Right cardiac atrium (tissue), 5 donors: ENCODE data around the gene CELF2. TPM values are rescaled to one million over a fixed set of nuclear protein-coding genes. Genes with fewer than 3 reads are reported as not detected.

ENCODE experiments used
- ATAC-seq, 2 donors: fragments of 200-7000 bp; cut with Tn5 transposase; one replicate each; pipeline versions ENCODE4 v1.8.0 to v1.9.1; 2020; ENCODE audit warnings: moderate library complexity in 2 of 2, mild to moderate bottlenecking in 1 of 2
- DNase-seq, 3 donors: peaks; one replicate each; pipeline ENCODE4 v3.0.0-alpha.2; 2020
- H3K27ac ChIP-seq: one replicate; pipeline ENCODE4 v1.5.1; 2013; ENCODE audit warnings: mild to moderate bottlenecking, low read length, control low read depth, moderate library complexity
- H3K27me3 ChIP-seq: one replicate; pipeline ENCODE4 v1.6.1; 2013; ENCODE audit not compliant: control insufficient read depth, insufficient read depth
- H3K4me1 ChIP-seq: one replicate; pipeline ENCODE4 v1.6.1; 2013; ENCODE audit warnings: low read length; ENCODE audit not compliant: control insufficient read depth, insufficient read depth
- H3K4me3 ChIP-seq: one replicate; pipeline ENCODE4 v1.5.1; 2013; ENCODE audit warnings: low read length, control low read depth
- H3K9me3 ChIP-seq: one replicate; pipeline ENCODE4 v1.6.1; 2013; ENCODE audit warnings: low read length; ENCODE audit not compliant: control insufficient read depth
- WGBS: extraction: QIAGEN DNeasy Blood & Tissue Kit; methylation state at CpG from one replicate; pipeline ENCODE4 v1.1.7; 2013; 5-methylcytosine and 5-hydroxymethylcytosine counted together
- intact Hi-C, 4 donors: fragments of 100-400 bp; cut with DNase I; formaldehyde crosslinking; loops; one replicate each; pipeline versions ENCODE4 v1.11.0 to v1.14.0; 2022 to 2023
- polyA plus RNA-seq: library from polyadenylated mRNA; stranded (reverse); fragments of 200-250 nt; gene quantifications from one replicate; pipeline ENCODE4 v1.2.3, GENCODE V29; 2013
- total RNA-seq, 4 donors: library from RNA; stranded (reverse); fragmentation: NEBNext Ultra II Directional; extraction: Animal tissue kit (Norgen Biotek cat#: 25700); gene quantifications; one replicate each; pipeline ENCODE4 v1.2.1, GENCODE V29; 2021
- donor health status: healthy with polysubstance abuse.
- donor health status: DM: no; HTN: yes; CAD: no.
- donor health status: DM: no; HTN: no; CAD: no.
- donor health status: DM: no; HTN: yes; CAD: no; lungs with severe emphysema.
- donor health status: DM: yes; HTN: yes; CAD: no.

The CELF2 gene
- total and polyA plus RNA-seq, 5 donors, result 19.4 to 87.0 (median 76.8) TPM

GRCh38 chr10:11096422-11096821 is 78.8 kb downstream of the CELF2 start:
- intact Hi-C loops, result no loop called here
- WGBS, result 59% methylated on average over 3 of the region's 3 CpGs
- DNase-seq (no peak), ATAC-seq (no peak)
- Histone ChIP-seq H3K4me3 (no peak overlapping the region), H3K4me1 (peaks cover 8% of the 10 kb centered on the region), H3K27me3 (no peaks in the 10 kb centered on the region), H3K9me3 (no peaks in the 10 kb centered on the region), H3K27ac (no peak overlapping the region)

GRCh38 chr10:11097686-11098085 is 80.0 kb downstream of the CELF2 start:
- no peak overlapping the region for H3K27ac ChIP-seq

DNA sequence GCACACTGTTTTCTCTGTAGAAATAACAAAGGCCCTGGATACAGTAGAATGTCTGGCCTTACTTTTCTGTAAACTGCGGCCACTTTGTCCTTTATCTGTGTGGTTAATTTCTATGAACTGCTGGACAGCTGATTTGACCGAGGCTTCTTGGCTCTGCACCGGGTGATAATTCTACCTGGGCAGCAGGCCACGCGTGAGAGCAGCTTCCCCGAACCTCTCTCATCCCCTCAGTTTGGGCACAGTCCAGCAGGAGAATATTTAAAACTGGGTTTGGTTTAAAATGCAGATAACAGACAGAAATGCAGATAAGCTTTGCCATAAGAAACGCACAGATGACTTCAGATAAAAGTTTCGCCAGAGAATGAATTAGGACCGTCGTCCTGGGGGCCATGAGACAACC is 81.0 kb downstream of the CELF2 start:
- Histone ChIP-seq H3K27me3 (no peaks in the 10 kb centered on the region), H3K4me1 (peaks cover 8% of the 10 kb centered on the region), H3K9me3 (no peaks in the 10 kb centered on the region), H3K4me3 (no peak overlapping the region), H3K27ac (no peak overlapping the region)
- peak; percentile 59 to 64 for ATAC-seq
- DNase-seq, result peak in 1 of 3 donors; percentile 65
- WGBS, result 36% methylated on average over 10 of the region's 10 CpGs
- intact Hi-C loops, result no loop called here

More at GRCh38 chr10:11097686-11098085, 80.0 kb downstream of the CELF2 start:
- WGBS, result 95% methylated on average over 3 of the region's 3 CpGs
- intact Hi-C loops, result no loop called here
- no peaks in the 10 kb centered on the region for H3K27me3 ChIP-seq
- DNase-seq (no peak), ATAC-seq (peak in 1 of 2 donors; percentile 46)
- peaks cover 8% of the 10 kb centered on the region for H3K4me1 ChIP-seq
- no peak overlapping the region for H3K4me3 ChIP-seq
- H3K9me3 ChIP-seq, result no peaks in the 10 kb centered on the region

DNA sequence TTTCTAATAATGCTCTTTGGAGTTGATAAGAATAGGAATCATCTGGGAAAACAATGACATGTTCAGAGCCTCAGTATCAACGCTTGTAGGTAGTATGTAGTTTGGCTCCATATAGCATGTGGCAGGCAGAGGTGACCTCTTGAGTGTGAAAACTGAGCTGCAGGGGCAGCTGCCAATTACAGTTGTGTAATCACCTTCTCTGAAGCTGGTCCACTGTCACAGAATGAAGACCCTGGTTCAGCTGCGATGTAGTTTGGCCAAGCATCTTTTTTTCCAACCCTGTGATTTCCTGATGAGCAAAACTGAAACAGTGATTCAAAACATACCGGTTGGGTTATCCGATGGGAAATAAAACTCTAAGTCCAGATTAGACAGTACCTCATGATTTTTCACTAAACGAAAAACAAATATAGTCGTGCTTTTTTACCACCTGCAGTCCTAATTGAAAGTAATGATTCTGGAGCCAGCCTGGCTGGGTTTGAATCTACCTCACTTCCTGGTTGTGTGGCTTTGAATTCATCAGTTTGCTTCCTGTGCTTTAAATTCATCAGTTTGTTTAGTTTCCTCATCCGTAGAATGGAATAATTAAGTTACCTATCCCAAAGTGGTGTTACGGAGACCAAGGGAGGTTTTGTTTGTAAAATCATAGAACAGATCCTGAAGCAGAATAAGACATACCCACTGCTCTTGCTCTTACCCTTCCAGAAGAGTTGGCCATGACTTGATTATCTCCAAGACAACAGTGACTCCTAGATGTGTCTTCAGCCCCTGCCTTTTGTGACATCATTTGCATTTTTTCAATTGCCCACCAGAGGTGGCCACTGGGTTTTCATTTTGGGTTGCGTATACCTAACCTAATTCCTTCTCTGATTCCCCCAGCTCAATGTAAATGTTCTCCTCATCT is 87.4 kb downstream of the CELF2 start:
- DNase-seq, result no peak
- Histone ChIP-seq H3K4me3 (no peak overlapping the region), H3K27ac (no peak overlapping the region), H3K4me1 (peaks cover 4% of the 10 kb centered on the region), H3K27me3 (no peaks in the 10 kb centered on the region), H3K9me3 (no peaks in the 10 kb centered on the region)
- WGBS, result 93% methylated on average over 9 of the region's 9 CpGs
- intact Hi-C loops, result no loop called here
- ATAC-seq, result no peak

DNA sequence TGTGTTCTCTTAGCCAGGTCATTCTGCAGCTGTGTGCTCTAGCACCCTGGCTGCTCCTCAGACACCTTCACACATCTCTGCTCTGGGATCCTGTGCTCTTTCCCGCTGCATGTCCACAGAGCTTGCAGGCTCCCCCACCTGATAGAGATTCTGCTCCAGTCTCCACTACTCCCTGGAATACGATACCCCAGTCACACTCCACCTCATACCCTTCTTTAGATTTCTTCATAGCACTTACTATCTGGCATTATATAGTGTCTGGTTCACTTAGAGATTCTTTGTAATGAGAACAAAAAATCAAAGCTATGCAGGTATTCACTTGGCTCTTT is 88.0 kb downstream of the CELF2 start:
- ATAC-seq (no peak), DNase-seq (no peak)
- H3K4me1 ChIP-seq, result peaks cover 9% of the 10 kb centered on the region
- no peak overlapping the region for H3K27ac ChIP-seq
- intact Hi-C loops, result no loop called here
- no peaks in the 10 kb centered on the region for H3K27me3 ChIP-seq
- 95% methylated on average over 2 of the region's 2 CpGs for WGBS
- H3K9me3 ChIP-seq, result no peaks in the 10 kb centered on the region
- H3K4me3 ChIP-seq, result no peak overlapping the region

- no peaks in the 10 kb centered on the region for H3K27me3 ChIP-seq
- peaks cover 9% of the 10 kb centered on the region for H3K4me1 ChIP-seq
- DNase-seq (no peak), ATAC-seq (no peak)
- intact Hi-C loops, result no loop called here
- H3K9me3 ChIP-seq, result no peaks in the 10 kb centered on the region
- H3K27ac ChIP-seq, result no peak overlapping the region
- H3K4me3 ChIP-seq, result no peak overlapping the region
- WGBS, result 90% methylated on average over 7 of the region's 7 CpGs
Observed at GRCh38 chr10:11106621-11107374, 89.1 kb downstream of the CELF2 start.

DNA sequence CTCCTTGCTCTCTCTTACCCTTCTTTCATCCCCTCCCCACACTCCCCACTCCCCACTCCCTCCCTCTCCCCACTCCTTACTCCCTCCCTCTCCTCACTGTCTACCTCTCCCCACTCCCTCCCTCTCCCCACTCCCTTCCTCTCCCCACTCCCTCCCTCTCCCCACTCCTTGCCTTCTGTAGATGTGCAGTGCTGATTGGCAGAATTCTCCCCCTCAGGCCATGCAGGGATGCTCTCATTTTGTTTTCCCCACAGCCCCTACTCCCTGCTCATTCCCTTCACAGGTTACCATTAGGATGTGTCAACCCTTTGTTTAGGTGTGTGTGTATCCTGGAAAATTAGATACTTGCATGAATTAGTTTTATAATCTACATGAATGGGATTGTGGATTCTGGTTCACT is 90.3 kb downstream of the CELF2 start:
- ATAC-seq, result no peak
- H3K4me3 ChIP-seq, result no peak overlapping the region

DNA sequence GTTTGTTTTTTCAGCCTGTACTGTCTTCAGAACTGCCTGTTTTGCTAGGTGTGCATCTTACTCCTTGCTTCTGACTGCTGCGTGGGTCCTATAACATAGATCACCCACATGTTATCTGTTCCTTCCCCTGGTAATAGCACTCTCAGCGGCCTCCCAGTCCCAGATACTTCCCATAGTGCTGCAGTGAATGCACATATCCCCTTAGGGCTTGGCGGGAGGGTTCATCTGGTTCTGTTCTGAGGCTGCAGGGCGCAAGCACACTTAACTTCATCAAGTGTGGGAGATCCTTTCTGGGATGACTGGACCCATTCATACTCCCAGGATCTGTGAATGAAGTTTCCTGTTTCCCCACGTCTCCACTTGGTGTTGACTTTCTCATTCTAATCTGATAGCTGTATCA is 90.7 kb downstream of the CELF2 start:
- Histone ChIP-seq H3K4me3 (no peak overlapping the region), H3K27me3 (no peaks in the 10 kb centered on the region), H3K4me1 (peaks cover 12% of the 10 kb centered on the region), H3K27ac (no peak overlapping the region), H3K9me3 (no peaks in the 10 kb centered on the region)
- intact Hi-C loops, result no loop called here
- 75% methylated on average over 5 of the region's 5 CpGs for WGBS
- DNase-seq (no peak), ATAC-seq (no peak)

More for the DNA sequence above, 90.3 kb downstream of the CELF2 start:
- DNase-seq, result no peak
- no peak overlapping the region for H3K27ac ChIP-seq
- H3K9me3 ChIP-seq, result no peaks in the 10 kb centered on the region
- intact Hi-C loops, result no loop called here
- H3K4me1 ChIP-seq, result peaks cover 12% of the 10 kb centered on the region
- H3K27me3 ChIP-seq, result no peaks in the 10 kb centered on the region

GRCh38 chr10:11109590-11109989 is 91.9 kb downstream of the CELF2 start:
- H3K27me3 ChIP-seq, result no peaks in the 10 kb centered on the region
- 95% methylated on average over 6 of the region's 6 CpGs for WGBS
- H3K9me3 ChIP-seq, result no peaks in the 10 kb centered on the region
- DNase-seq (no peak), ATAC-seq (no peak)
- no peak overlapping the region for H3K27ac ChIP-seq
- no peak overlapping the region for H3K4me3 ChIP-seq
- peaks cover 12% of the 10 kb centered on the region for H3K4me1 ChIP-seq
- intact Hi-C loops, result no loop called here

DNA sequence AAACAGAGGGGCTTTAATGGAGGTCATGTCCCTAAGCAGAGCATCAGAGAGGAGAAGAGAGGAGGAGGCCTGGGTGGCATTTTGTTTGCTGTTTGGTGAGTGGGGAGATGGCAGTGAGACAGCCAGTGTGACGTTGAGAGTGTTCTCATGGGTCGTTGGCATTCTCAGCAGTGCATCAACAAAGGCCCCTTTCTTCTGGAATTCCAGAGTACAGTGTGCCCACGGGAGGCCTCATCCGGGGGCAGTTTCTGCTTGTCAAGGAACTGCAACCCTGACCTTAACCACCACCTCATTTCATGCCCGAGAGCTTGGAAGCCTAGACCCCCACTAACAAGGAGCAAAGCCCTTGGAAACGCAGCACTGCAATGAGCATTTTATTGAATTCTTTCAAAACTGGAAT is 92.9 kb downstream of the CELF2 start:
- ATAC-seq (peak; percentile 57 to 68), DNase-seq (peak in 1 of 3 donors; percentile 29)
- Histone ChIP-seq H3K4me1 (peaks cover 12% of the 10 kb centered on the region), H3K4me3 (no peak overlapping the region), H3K27me3 (no peaks in the 10 kb centered on the region), H3K9me3 (no peaks in the 10 kb centered on the region), H3K27ac (peak overlapping the region; percentile 75)
- WGBS, result 48% methylated on average over 6 of the region's 6 CpGs
- intact Hi-C loops, result loop anchor here in 2 of 4 donors (10.0 kb wide), 2 partner anchors 54 to 164 kb away; no protein-coding TSS in a partner anchor

DNA sequence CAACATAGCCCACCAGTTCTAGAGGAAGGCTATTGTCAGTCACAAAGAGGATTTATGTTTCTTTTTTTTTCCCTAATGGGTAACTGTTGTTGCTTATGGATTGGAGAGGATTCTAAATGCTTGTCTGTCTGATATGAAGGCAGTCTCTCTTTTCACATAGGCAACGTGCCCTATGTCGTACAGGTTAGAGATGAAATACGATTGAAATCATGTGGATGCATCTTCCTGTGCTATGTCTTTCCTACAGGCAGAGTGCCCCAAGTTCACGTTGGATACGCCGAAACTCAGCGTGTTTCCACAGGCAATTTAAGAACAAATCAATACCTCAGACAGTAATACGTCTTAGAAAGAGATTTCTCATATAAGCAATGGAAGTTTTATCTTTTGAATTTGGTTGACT is 93.8 kb downstream of the CELF2 start:
- no peaks in the 10 kb centered on the region for H3K9me3 ChIP-seq
- H3K4me3 ChIP-seq, result no peak overlapping the region
- WGBS, result 83% methylated on average over 8 of the region's 8 CpGs
- DNase-seq, result no peak
- intact Hi-C loops, result loop anchor here in 2 of 4 donors (10.0 kb wide), 2 partner anchors 53 to 163 kb away; no protein-coding TSS in a partner anchor
- peak overlapping the region; percentile 30 for H3K27ac ChIP-seq
- no peaks in the 10 kb centered on the region for H3K27me3 ChIP-seq
- no peak for ATAC-seq
- peaks cover 15% of the 10 kb centered on the region for H3K4me1 ChIP-seq
